Measurements from ENCODE around the gene KLHL4. TPM values are rescaled to one million over a fixed set of nuclear protein-coding genes. Genes with fewer than 3 reads are reported as not detected.

Gene KLHL4
- total and polyA plus RNA-seq, 10 of the 15 experiments (the other 5 are each of a cell fraction or from before 2014, with no cell fraction given) = 0.03 TPM; not detected in 8

DNA sequence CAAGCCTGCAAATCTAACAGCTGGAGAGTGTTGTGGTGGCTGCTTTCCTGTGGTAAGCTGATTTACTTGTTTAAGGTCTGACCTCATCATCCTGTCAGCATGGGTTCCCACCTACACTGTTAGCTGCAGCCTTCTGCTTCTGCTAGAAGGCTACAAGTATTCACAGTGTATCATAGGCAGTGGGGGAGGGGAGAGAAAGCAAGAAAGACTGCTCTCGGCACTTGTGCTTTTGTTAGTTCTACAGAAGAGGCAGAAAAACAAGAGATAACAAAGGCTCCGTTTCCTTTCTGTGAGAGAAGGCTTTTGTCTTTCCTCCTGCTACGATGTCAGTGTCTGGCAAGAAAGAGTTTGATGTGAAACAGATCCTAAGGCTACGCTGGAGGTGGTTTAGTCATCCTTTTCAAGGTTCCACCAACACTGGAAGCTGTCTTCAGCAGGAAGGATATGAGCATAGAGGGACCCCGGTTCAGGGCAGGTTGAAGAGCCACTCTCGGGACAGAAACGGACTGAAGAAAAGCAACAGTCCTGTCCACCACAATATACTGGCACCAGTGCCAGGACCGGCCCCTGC lies at the start of gene KLHL4 (continued):
- TF ChIP-seq, protein P1, sequence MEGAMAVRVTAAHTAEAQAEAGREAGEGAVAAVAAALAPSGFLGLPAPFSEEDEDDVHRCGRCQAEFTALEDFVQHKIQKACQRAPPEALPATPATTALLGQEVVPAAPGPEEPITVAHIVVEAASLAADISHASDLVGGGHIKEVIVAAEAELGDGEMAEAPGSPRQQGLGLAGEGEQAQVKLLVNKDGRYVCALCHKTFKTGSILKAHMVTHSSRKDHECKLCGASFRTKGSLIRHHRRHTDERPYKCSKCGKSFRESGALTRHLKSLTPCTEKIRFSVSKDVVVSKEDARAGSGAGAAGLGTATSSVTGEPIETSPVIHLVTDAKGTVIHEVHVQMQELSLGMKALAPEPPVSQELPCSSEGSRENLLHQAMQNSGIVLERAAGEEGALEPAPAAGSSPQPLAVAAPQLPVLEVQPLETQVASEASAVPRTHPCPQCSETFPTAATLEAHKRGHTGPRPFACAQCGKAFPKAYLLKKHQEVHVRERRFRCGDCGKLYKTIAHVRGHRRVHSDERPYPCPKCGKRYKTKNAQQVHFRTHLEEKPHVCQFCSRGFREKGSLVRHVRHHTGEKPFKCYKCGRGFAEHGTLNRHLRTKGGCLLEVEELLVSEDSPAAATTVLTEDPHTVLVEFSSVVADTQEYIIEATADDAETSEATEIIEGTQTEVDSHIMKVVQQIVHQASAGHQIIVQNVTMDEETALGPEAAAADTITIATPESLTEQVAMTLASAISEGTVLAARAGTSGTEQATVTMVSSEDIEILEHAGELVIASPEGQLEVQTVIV (IDR thresholded peaks at IDR 0.05; ENCODE audit: borderline replicate concordance, partially characterized antibody) = no peak
- TF ChIP-seq SMAD1 (IDR thresholded peaks at IDR 0.05; ENCODE audit: low read depth, partially characterized antibody) (no peak), DPF2 (IDR thresholded peaks at IDR 0.05) (no peak), FOXK2 (IDR thresholded peaks at IDR 0.05) (no peak)
- TF ChIP-seq, protein P2, sequence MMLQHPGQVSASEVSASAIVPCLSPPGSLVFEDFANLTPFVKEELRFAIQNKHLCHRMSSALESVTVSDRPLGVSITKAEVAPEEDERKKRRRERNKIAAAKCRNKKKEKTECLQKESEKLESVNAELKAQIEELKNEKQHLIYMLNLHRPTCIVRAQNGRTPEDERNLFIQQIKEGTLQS (IDR thresholded peaks at IDR 0.05; ENCODE audit: borderline replicate concordance, extremely low read depth, low read depth, low read length) = no peak
- TF ChIP-seq, protein P3, sequence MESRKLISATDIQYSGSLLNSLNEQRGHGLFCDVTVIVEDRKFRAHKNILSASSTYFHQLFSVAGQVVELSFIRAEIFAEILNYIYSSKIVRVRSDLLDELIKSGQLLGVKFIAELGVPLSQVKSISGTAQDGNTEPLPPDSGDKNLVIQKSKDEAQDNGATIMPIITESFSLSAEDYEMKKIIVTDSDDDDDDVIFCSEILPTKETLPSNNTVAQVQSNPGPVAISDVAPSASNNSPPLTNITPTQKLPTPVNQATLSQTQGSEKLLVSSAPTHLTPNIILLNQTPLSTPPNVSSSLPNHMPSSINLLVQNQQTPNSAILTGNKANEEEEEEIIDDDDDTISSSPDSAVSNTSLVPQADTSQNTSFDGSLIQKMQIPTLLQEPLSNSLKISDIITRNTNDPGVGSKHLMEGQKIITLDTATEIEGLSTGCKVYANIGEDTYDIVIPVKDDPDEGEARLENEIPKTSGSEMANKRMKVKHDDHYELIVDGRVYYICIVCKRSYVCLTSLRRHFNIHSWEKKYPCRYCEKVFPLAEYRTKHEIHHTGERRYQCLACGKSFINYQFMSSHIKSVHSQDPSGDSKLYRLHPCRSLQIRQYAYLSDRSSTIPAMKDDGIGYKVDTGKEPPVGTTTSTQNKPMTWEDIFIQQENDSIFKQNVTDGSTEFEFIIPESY (IDR thresholded peaks at IDR 0.05) = no peak

DNA sequence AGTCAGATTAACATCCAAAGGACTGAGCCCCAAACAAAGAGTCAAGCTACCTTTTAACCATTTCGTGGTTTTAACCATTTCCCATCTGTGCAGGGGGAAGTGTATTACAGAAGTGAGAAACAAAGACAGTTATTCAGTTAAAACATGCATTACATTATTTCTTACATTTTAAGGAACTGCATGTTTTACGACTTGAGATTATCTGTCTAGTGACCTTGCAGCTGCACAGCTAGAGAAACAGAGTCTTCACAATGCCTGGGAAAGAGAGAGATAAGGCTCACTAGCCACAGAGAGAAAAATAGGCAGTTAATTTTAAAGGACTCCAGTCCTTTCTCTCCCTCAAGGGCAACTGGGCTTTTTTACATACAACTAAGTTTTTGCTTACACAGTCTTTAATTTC lies 48.7 kb upstream of the KLHL4 start:
- H3K4me2 ChIP-seq (ENCODE audit: control insufficient read depth, insufficient read depth) = no peak overlapping the region
- TF ChIP-seq CEBPB (IDR thresholded peaks at IDR 0.05; ENCODE audit: borderline replicate concordance in 1 of 2, low read depth in 2 of 2, low read length in 2 of 2) = no peak
- TF ChIP-seq, protein P4, sequence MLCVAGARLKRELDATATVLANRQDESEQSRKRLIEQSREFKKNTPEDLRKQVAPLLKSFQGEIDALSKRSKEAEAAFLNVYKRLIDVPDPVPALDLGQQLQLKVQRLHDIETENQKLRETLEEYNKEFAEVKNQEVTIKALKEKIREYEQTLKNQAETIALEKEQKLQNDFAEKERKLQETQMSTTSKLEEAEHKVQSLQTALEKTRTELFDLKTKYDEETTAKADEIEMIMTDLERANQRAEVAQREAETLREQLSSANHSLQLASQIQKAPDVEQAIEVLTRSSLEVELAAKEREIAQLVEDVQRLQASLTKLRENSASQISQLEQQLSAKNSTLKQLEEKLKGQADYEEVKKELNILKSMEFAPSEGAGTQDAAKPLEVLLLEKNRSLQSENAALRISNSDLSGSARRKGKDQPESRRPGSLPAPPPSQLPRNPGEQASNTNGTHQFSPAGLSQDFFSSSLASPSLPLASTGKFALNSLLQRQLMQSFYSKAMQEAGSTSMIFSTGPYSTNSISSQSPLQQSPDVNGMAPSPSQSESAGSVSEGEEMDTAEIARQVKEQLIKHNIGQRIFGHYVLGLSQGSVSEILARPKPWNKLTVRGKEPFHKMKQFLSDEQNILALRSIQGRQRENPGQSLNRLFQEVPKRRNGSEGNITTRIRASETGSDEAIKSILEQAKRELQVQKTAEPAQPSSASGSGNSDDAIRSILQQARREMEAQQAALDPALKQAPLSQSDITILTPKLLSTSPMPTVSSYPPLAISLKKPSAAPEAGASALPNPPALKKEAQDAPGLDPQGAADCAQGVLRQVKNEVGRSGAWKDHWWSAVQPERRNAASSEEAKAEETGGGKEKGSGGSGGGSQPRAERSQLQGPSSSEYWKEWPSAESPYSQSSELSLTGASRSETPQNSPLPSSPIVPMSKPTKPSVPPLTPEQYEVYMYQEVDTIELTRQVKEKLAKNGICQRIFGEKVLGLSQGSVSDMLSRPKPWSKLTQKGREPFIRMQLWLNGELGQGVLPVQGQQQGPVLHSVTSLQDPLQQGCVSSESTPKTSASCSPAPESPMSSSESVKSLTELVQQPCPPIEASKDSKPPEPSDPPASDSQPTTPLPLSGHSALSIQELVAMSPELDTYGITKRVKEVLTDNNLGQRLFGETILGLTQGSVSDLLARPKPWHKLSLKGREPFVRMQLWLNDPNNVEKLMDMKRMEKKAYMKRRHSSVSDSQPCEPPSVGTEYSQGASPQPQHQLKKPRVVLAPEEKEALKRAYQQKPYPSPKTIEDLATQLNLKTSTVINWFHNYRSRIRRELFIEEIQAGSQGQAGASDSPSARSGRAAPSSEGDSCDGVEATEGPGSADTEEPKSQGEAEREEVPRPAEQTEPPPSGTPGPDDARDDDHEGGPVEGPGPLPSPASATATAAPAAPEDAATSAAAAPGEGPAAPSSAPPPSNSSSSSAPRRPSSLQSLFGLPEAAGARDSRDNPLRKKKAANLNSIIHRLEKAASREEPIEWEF (IDR thresholded peaks at IDR 0.05; ENCODE audit: insufficient replicate concordance, low read depth, low read length) = no peak

More for the DNA sequence above, 48.7 kb upstream of the KLHL4 start:
- WGBS (ENCODE audit: insufficient coverage, insufficient replicate concordance, low lambda C conversion rate, missing lambda C conversion rate) = 0% methylated on average over 2 of the region's 2 CpGs
- FAIRE-seq (no peak), ATAC-seq (no peak), DNase-seq (ENCODE audit: low read depth, low spot score) (no peak)
- no peak overlapping the region for H2AFZ ChIP-seq (ENCODE audit: control insufficient read depth, low read depth, low read length)
- CTCF ChIA-PET = no interaction called here
- RAD21 ChIA-PET (ENCODE audit: unreplicated experiment) = no interaction called here
- H3K27ac ChIP-seq (ENCODE audit: control insufficient read depth, insufficient read depth) = no peak overlapping the region
- intact Hi-C loops (cut with micrococcal nuclease; ENCODE audit: unreplicated experiment) (no loop called here), in situ Hi-C loops (cut with MboI) (no loop called here)
- SMC1A ChIA-PET (ENCODE audit: uncharacterized antibody, unreplicated experiment) = no interaction called here
- POLR2A ChIA-PET = no interaction called here
- H3K27me3 ChIP-seq (replicated peaks in 1 of 2; ENCODE audit: control insufficient read depth in 2 of 2, insufficient read depth in 2 of 2, low read length in 1 of 2) = no peaks in the 10 kb centered on the region
- no peaks in the 10 kb centered on the region for H3K4me1 ChIP-seq (ENCODE audit: control insufficient read depth, insufficient read depth, low read length)
- no peaks in the 10 kb centered on the region for H3K79me2 ChIP-seq (ENCODE audit: control insufficient read depth, insufficient read depth, low read length)
- H4K20me1 ChIP-seq (ENCODE audit: control insufficient read depth, insufficient read depth) = no peaks in the 10 kb centered on the region
- no TSS peak for BruUV-seq (replicated peaks)
- no peak overlapping the region for H3K4me3 ChIP-seq
- no peaks in the 10 kb centered on the region for H3K9me3 ChIP-seq (replicated peaks; ENCODE audit: control insufficient read depth, insufficient read depth, low read length)
- H3K36me3 ChIP-seq (ENCODE audit: control insufficient read depth in 2 of 2, insufficient read depth in 2 of 2, low read length in 1 of 2) = no peaks in the 10 kb centered on the region
- no peak overlapping the region for H3K9ac ChIP-seq (ENCODE audit: control insufficient read depth, insufficient read depth, low read length)
